Liver (tissue), 9 donors: ENCODE measurements around the gene LSM5. TPM values are rescaled to one million over a fixed set of nuclear protein-coding genes. Genes with fewer than 3 reads are reported as not detected.

ENCODE experiments used
- DNase-seq: peaks from one replicate; pipeline ENCODE4 v3.0.0-alpha.2; 2017; ENCODE audit warnings: low spot score
- H3K27ac ChIP-seq, 2 donors: one replicate each; pipeline ENCODE4 v1.7.0; 2013; ENCODE audit warnings: inconsistent platforms in 2 of 2, low read length in 2 of 2, control low read depth in 1 of 2, low read depth in 1 of 2, mild to moderate bottlenecking in 1 of 2
- H3K27me3 ChIP-seq, 4 donors: one replicate each; pipeline versions ENCODE4 v1.6.1 to v1.7.0; 2013; ENCODE audit warnings: low read length in 3 of 4, inconsistent platforms in 1 of 4, mild to moderate bottlenecking in 1 of 4, moderate library complexity in 1 of 4; ENCODE audit not compliant: control insufficient read depth in 4 of 4, insufficient read depth in 4 of 4
- H3K36me3 ChIP-seq, 4 donors: one replicate each; pipeline versions ENCODE4 v1.6.1 to v1.7.0; 2013; ENCODE audit warnings: low read length in 3 of 4, mild to moderate bottlenecking in 3 of 4, low read depth in 1 of 4, moderate library complexity in 1 of 4; ENCODE audit not compliant: control insufficient read depth in 4 of 4, insufficient read depth in 3 of 4
- H3K4me1 ChIP-seq, 4 donors: one replicate each; pipeline versions ENCODE4 v1.6.1 to v1.7.0; 2013; ENCODE audit warnings: low read length in 3 of 4, mild to moderate bottlenecking in 3 of 4, moderate library complexity in 1 of 4; ENCODE audit not compliant: control insufficient read depth in 4 of 4, insufficient read depth in 4 of 4
- H3K4me3 ChIP-seq, 3 donors: one replicate each; pipeline versions ENCODE4 v1.6.1 to v1.7.0; 2013; ENCODE audit warnings: low read length in 3 of 3, control low read depth in 1 of 3, low read depth in 1 of 3, mild to moderate bottlenecking in 1 of 3
- H3K9ac ChIP-seq, 2 donors: one replicate each; pipeline ENCODE4 v1.7.0; 2013; ENCODE audit warnings: low read length in 2 of 2, mild to moderate bottlenecking in 2 of 2, moderate library complexity in 2 of 2, control low read depth in 1 of 2, low read depth in 1 of 2
- H3K9me3 ChIP-seq, 4 donors: one replicate each; pipeline versions ENCODE4 v1.6.1 to v1.7.0; 2013; ENCODE audit warnings: low read length in 3 of 4; ENCODE audit not compliant: control insufficient read depth in 4 of 4
- EGR1 ChIP-seq, 2 donors: IDR thresholded peaks; 2 replicates each; pipeline ENCODE4 v1.6.1; 2016 to 2018; ENCODE audit warnings: antibody characterized with exemption in 2 of 2, low read depth in 2 of 2
- FOXA1 ChIP-seq: IDR thresholded peaks from 2 replicates; pipeline ENCODE4 v1.6.1; 2016; ENCODE audit warnings: antibody characterized with exemption
- FOXA2 ChIP-seq: IDR thresholded peaks from 2 replicates; pipeline ENCODE4 v1.6.1; 2016; ENCODE audit warnings: antibody characterized with exemption
- GABPA ChIP-seq, 2 donors: IDR thresholded peaks in 1 of 2; conservative IDR thresholded peaks in 1 of 2; 2 replicates each; pipeline ENCODE4 v1.6.1; 2016; ENCODE audit warnings: antibody characterized with exemption in 2 of 2, mild to moderate bottlenecking in 1 of 2, moderate library complexity in 1 of 2
- JUND ChIP-seq, 2 donors: IDR thresholded peaks; 2 replicates each; pipeline ENCODE4 v1.6.1; 2016; ENCODE audit warnings: antibody characterized with exemption in 2 of 2
- NR2F2 ChIP-seq: IDR thresholded peaks from 2 replicates; pipeline ENCODE4 v1.6.1; 2016; ENCODE audit warnings: antibody characterized with exemption
- RAD21 ChIP-seq, 2 donors: IDR thresholded peaks; 2 replicates each; pipeline ENCODE4 v1.6.1; 2016; ENCODE audit warnings: antibody characterized with exemption in 2 of 2, mild to moderate bottlenecking in 2 of 2
- RXRA ChIP-seq, 2 donors: IDR thresholded peaks; 2 replicates each; pipeline ENCODE4 v1.6.1; 2017 to 2018; ENCODE audit warnings: antibody characterized with exemption in 2 of 2, mild to moderate bottlenecking in 1 of 2
- SP1 ChIP-seq: IDR thresholded peaks from 2 replicates; pipeline ENCODE4 v1.6.1; 2018; ENCODE audit warnings: antibody characterized with exemption, mild to moderate bottlenecking
- TAF1 ChIP-seq: conservative IDR thresholded peaks from 2 replicates; pipeline ENCODE4 v1.6.1; 2016; ENCODE audit warnings: antibody characterized with exemption, mild to moderate bottlenecking
- YY1 ChIP-seq: IDR thresholded peaks from 2 replicates; pipeline ENCODE4 v1.6.1; 2016; ENCODE audit warnings: antibody characterized with exemption, mild to moderate bottlenecking
- WGBS: extraction: QIAGEN DNeasy Blood & Tissue Kit; methylation state at CpG from one replicate; pipeline ENCODE4 v1.1.7; 2013; 5-methylcytosine and 5-hydroxymethylcytosine counted together
- polyA plus RNA-seq, 2 donors: library from polyadenylated mRNA; stranded (reverse) in 1 of 2; unstranded in 1 of 2; fragments of 200-250 nt in 1 of 2; fragments of >200 nt in 1 of 2; fragmentation: Nextera tagmentation in 1 of 2; extraction: Ambion mirVana in 1 of 2; gene quantifications; one replicate each; pipeline versions ENCODE4 v1.2.1 to v1.2.3, GENCODE V29; 2013 to 2015
- total RNA-seq, 2 donors: library from RNA; depleted of rRNA; stranded (reverse); fragments of >200 nt; gene quantifications; one replicate each; pipeline ENCODE4 v1.2.3, GENCODE V29; 2014
- TF ChIP-seq, protein P1 (sequence below): IDR thresholded peaks from 2 replicates; pipeline ENCODE4 v1.6.1; 2016; ENCODE audit warnings: antibody characterized with exemption
- TF ChIP-seq, protein P2 (sequence below): IDR thresholded peaks from 2 replicates; pipeline ENCODE4 v1.6.1; 2016; ENCODE audit warnings: antibody characterized with exemption
- TF ChIP-seq, protein P3 (sequence below): IDR thresholded peaks from 2 replicates; pipeline ENCODE4 v1.6.1; 2016; ENCODE audit warnings: antibody characterized with exemption, mild to moderate bottlenecking
- TF ChIP-seq, protein P4 (sequence below): IDR thresholded peaks from 2 replicates; pipeline ENCODE4 v1.6.1; 2016; ENCODE audit warnings: antibody characterized with exemption
- TF ChIP-seq, protein P5 (sequence below): fragments of 150-350 bp; IDR thresholded peaks from 2 replicates; pipeline ENCODE4 v1.5.1; 2017; ENCODE audit warnings: improper control_type of control experiment, low read depth, low read length; ENCODE audit not compliant: missing input control
- donor health status: healthy.
- donor health status: healthy.
- donor health status: healthy.
- donor health status: healthy.
- donor health status: healthy.

The LSM5 gene
- total and polyA plus RNA-seq, 4 donors = 6.0 to 74.1 (median 25.8) TPM

DNA sequence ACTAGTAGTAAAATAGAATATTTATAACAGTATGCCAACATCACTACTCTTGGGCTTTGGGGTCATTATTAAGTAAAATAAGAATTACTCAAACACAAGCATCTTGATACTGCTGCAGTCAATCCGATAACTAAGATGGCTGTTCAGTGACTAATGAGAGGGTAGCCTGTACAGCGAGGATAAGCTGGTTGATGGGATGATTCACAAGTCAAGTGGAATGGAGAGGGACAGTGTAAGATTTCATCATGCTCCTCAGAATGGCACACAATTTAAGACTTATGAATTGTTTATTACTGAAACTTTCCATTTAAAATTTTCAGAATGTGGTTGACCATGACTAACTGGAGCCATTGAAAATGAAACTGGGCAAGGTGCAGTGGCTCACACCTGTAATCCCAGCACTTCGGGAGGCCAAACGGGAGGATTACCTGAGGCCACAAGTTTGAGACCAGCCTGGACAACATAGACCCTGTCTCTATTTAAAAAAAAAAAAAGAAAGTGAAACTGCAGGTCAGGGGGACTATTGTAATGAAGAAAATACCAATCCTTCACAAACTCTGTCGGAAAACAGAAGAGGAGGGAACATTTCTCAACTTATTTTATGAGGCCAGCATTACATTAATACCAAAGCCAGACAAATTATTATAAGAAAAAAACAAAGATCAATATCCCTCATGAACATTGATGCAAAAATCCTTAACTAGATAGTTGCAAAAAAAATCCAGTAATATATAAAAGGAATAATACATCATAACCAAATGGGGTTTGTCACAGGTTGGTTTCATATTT, 16.3 kb upstream of the LSM5 start:
- Histone ChIP-seq H3K27me3 (no peaks in the 10 kb centered on the region), H3K4me1 (no peaks in the 10 kb centered on the region), H3K36me3 (no peaks in the 10 kb centered on the region), H3K4me3 (no peak overlapping the region), H3K27ac (no peak overlapping the region), H3K9ac (no peak overlapping the region), H3K9me3 (no peaks in the 10 kb centered on the region)
- no peak for TF ChIP-seq RXRA (IDR thresholded peaks at IDR 0.05)
- TF ChIP-seq EGR1 (IDR thresholded peaks at IDR 0.05; ENCODE audit: low read depth in 2 of 2) = no peak
- TF ChIP-seq YY1 = no peak
- TF ChIP-seq, protein P1, sequence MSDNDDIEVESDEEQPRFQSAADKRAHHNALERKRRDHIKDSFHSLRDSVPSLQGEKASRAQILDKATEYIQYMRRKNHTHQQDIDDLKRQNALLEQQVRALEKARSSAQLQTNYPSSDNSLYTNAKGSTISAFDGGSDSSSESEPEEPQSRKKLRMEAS = no peak
- TF ChIP-seq SP1 = no peak
- TF ChIP-seq, protein P2, sequence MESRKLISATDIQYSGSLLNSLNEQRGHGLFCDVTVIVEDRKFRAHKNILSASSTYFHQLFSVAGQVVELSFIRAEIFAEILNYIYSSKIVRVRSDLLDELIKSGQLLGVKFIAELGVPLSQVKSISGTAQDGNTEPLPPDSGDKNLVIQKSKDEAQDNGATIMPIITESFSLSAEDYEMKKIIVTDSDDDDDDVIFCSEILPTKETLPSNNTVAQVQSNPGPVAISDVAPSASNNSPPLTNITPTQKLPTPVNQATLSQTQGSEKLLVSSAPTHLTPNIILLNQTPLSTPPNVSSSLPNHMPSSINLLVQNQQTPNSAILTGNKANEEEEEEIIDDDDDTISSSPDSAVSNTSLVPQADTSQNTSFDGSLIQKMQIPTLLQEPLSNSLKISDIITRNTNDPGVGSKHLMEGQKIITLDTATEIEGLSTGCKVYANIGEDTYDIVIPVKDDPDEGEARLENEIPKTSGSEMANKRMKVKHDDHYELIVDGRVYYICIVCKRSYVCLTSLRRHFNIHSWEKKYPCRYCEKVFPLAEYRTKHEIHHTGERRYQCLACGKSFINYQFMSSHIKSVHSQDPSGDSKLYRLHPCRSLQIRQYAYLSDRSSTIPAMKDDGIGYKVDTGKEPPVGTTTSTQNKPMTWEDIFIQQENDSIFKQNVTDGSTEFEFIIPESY = no peak
- TF ChIP-seq, protein P3, sequence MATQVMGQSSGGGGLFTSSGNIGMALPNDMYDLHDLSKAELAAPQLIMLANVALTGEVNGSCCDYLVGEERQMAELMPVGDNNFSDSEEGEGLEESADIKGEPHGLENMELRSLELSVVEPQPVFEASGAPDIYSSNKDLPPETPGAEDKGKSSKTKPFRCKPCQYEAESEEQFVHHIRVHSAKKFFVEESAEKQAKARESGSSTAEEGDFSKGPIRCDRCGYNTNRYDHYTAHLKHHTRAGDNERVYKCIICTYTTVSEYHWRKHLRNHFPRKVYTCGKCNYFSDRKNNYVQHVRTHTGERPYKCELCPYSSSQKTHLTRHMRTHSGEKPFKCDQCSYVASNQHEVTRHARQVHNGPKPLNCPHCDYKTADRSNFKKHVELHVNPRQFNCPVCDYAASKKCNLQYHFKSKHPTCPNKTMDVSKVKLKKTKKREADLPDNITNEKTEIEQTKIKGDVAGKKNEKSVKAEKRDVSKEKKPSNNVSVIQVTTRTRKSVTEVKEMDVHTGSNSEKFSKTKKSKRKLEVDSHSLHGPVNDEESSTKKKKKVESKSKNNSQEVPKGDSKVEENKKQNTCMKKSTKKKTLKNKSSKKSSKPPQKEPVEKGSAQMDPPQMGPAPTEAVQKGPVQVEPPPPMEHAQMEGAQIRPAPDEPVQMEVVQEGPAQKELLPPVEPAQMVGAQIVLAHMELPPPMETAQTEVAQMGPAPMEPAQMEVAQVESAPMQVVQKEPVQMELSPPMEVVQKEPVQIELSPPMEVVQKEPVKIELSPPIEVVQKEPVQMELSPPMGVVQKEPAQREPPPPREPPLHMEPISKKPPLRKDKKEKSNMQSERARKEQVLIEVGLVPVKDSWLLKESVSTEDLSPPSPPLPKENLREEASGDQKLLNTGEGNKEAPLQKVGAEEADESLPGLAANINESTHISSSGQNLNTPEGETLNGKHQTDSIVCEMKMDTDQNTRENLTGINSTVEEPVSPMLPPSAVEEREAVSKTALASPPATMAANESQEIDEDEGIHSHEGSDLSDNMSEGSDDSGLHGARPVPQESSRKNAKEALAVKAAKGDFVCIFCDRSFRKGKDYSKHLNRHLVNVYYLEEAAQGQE = no peak
- TF ChIP-seq, protein P4, sequence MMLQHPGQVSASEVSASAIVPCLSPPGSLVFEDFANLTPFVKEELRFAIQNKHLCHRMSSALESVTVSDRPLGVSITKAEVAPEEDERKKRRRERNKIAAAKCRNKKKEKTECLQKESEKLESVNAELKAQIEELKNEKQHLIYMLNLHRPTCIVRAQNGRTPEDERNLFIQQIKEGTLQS = no peak
- no peak for TF ChIP-seq TAF1
- TF ChIP-seq, protein P5, sequence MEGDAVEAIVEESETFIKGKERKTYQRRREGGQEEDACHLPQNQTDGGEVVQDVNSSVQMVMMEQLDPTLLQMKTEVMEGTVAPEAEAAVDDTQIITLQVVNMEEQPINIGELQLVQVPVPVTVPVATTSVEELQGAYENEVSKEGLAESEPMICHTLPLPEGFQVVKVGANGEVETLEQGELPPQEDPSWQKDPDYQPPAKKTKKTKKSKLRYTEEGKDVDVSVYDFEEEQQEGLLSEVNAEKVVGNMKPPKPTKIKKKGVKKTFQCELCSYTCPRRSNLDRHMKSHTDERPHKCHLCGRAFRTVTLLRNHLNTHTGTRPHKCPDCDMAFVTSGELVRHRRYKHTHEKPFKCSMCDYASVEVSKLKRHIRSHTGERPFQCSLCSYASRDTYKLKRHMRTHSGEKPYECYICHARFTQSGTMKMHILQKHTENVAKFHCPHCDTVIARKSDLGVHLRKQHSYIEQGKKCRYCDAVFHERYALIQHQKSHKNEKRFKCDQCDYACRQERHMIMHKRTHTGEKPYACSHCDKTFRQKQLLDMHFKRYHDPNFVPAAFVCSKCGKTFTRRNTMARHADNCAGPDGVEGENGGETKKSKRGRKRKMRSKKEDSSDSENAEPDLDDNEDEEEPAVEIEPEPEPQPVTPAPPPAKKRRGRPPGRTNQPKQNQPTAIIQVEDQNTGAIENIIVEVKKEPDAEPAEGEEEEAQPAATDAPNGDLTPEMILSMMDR = no peak
- TF ChIP-seq NR2F2 = no peak
- TF ChIP-seq JUND (IDR thresholded peaks at IDR 0.05) = no peak
- no peak for TF ChIP-seq GABPA (IDR thresholded peaks at IDR 0.05 in 1 of 2, conservative IDR thresholded peaks at IDR 0.05 in 1 of 2)
- no peak for TF ChIP-seq FOXA1
- TF ChIP-seq FOXA2 = no peak
- no peak for TF ChIP-seq RAD21 (IDR thresholded peaks at IDR 0.05)
- DNase-seq = no peak
- WGBS = 93% methylated on average over 5 of the region's 5 CpGs
